DMS153 treated with DMSO at 0.1 percent for 48 hours (cell line): Measurements from ENCODE around the gene ELL.
A peak's percentile ranks its signal among the peaks of the same experiment; 100 is the strongest.

Source experiments
- DNase-seq: peaks from one replicate; lab custom pipeline; 2025; ENCODE audit not compliant: unreplicated experiment; lab: John Stamatoyannopoulos, UW

The ELL gene

GRCh38 chr19:18473003-18473705, 48.7 kb downstream of the ELL start:
- DNase-seq: no peak

- DNase-seq: no peak
Observed at GRCh38 chr19:18470787-18471186, 51.1 kb downstream of the ELL start.

GRCh38 chr19:18469069-18469846, 52.6 kb downstream of the ELL start:
- DNase-seq: no peak

- DNase-seq: no peak
Observed at GRCh38 chr19:18468517-18468916, 53.4 kb downstream of the ELL start.

- no peak for DNase-seq
Observed at GRCh38 chr19:18467978-18468377, 53.9 kb downstream of the ELL start.

- no peak for DNase-seq
Observed at GRCh38 chr19:18466354-18466753, 55.5 kb downstream of the ELL start.

GRCh38 chr19:18465964-18466339, 55.9 kb downstream of the ELL start:
- DNase-seq: no peak

GRCh38 chr19:18465214-18465963, 56.5 kb downstream of the ELL start:
- DNase-seq: no peak

GRCh38 chr19:18464646-18465045, 57.2 kb downstream of the ELL start:
- peak; percentile 79 for DNase-seq

- no peak for DNase-seq
Observed at GRCh38 chr19:18461471-18461870, 60.4 kb downstream of the ELL start.

GRCh38 chr19:18460900-18461299, 61.0 kb downstream of the ELL start:
- no peak for DNase-seq

GRCh38 chr19:18457483-18458331, 64.2 kb downstream of the ELL start:
- no peak for DNase-seq

- DNase-seq: no peak
Observed at GRCh38 chr19:18456974-18457373, 64.9 kb downstream of the ELL start.

- no peak for DNase-seq
Observed at GRCh38 chr19:18456279-18456678, 65.6 kb downstream of the ELL start.

GRCh38 chr19:18453269-18454024, 68.4 kb downstream of the ELL start:
- no peak for DNase-seq

- no peak for DNase-seq
Observed at GRCh38 chr19:18452386-18452785, 69.5 kb downstream of the ELL start.

GRCh38 chr19:18450931-18451836, 70.7 kb downstream of the ELL start:
- DNase-seq: peak; percentile 60

- DNase-seq: no peak
Observed at GRCh38 chr19:18450021-18450930, 71.6 kb downstream of the ELL start.
